ENCODE results near the gene GAN.
A peak's percentile ranks its signal among the peaks of the same experiment; 100 is the strongest.
"Not testable (repeated sequence)": the region's sequence is repeated elsewhere in the genome, so short reads cannot be mapped to it uniquely, and the experiment has no call there.

Gene GAN

GRCh38 chr16:81401035-81401950, 86.5 kb downstream of the GAN start:
- DNase-seq: no peak

- no peak for DNase-seq
Measured at GRCh38 chr16:81403208-81403600, 88.4 kb downstream of the GAN start.

GRCh38 chr16:81403601-81404391, 89.0 kb downstream of the GAN start:
- peak; percentile 74 for DNase-seq

GRCh38 chr16:81405002-81405401, 90.2 kb downstream of the GAN start:
- not testable (repeated sequence) for DNase-seq

GRCh38 chr16:81405702-81406113, 90.9 kb downstream of the GAN start:
- no peak for DNase-seq

- DNase-seq: no peak
Measured at GRCh38 chr16:81408409-81408950, 93.7 kb downstream of the GAN start.

GRCh38 chr16:81409016-81409556, 94.3 kb downstream of the GAN start:
- DNase-seq: no peak

GRCh38 chr16:81410643-81411293, 96.0 kb downstream of the GAN start:
- no peak for DNase-seq

- DNase-seq: no peak
Measured at GRCh38 chr16:81413245-81413990, 98.7 kb downstream of the GAN start.

- DNase-seq: no peak
Measured at GRCh38 chr16:81415751-81416150, 101.0 kb downstream of the GAN start.

GRCh38 chr16:81416749-81417148, 102.0 kb downstream of the GAN start:
- no peak for DNase-seq

- no peak for DNase-seq
Measured at GRCh38 chr16:81417210-81417609, 102.4 kb downstream of the GAN start.

GRCh38 chr16:81419806-81420205, 105.0 kb downstream of the GAN start:
- DNase-seq: no peak

GRCh38 chr16:81421126-81421525, 106.4 kb downstream of the GAN start:
- DNase-seq: no peak

- DNase-seq: no peak
Measured at GRCh38 chr16:81421536-81421935, 106.8 kb downstream of the GAN start.

GRCh38 chr16:81422153-81422552, 107.4 kb downstream of the GAN start:
- DNase-seq: not testable (repeated sequence)

GRCh38 chr16:81424771-81425170, 110.0 kb downstream of the GAN start:
- no peak for DNase-seq

- no peak for DNase-seq
Measured at GRCh38 chr16:81427219-81427618, 112.5 kb downstream of the GAN start.

- no peak for DNase-seq
Measured at GRCh38 chr16:81429045-81429521, 114.3 kb downstream of the GAN start.

- DNase-seq: no peak
Measured at GRCh38 chr16:81431554-81432353, 117.0 kb downstream of the GAN start.

Measured in effector CD4-positive, alpha-beta T cell (primary cell).